NCI-H2107 (cell line): ENCODE data around the gene TCTN2.

ENCODE experiments used
- DNase-seq: peaks from one replicate; lab custom pipeline; 2025; lab: John Stamatoyannopoulos, UW

Gene TCTN2

DNA sequence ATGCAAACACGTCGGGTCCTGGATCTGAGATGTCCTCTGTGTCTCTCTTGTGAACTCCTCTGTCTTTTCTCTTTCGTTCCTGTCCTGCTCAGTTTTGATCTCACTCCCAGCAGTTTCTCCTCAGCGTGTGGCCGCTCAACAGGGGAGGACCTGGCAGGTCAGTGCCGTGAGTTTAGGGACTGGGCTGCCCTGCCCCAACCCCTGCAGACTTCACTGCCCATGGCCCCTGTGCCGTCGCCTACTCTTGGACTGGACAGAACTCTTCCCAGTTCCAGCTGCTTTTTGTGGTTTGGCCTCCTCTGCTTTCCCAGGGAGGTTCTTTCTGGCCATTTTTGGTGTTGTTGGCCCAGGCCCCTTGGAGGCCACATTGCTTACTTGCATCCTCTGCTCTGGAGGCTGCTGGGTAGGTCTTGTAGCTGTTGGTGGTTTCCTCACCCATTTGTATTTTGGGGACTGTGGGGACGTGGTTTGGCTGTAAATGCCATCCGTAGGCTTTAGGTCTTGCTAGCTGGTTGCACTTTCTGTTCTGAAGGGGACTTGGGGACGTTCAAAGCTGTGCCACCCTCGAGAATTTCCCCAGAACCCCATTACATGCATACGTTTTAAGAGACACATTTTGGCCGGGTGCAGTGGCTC is 71.1 kb downstream of the TCTN2 start:
- DNase-seq = no peak

DNA sequence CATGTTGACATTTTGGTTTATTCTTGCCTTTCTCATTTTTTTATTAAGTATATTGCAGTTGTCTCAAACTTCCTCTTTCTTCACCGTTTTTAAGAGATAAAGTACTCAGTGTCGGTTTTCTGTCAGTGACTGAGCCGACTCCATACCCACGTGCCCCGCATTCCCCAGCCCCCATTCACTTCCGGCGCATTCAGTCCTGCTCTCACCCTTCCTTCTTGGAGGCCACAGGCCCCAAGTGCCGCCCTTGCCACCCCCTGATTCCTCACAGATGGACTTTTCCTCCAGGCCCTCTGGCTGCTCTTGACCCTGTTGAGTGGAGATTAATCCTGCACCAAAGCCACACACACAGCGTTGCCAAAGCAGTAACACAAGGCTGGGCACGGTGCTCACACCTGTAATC is 72.1 kb downstream of the TCTN2 start:
- DNase-seq = no peak

DNA sequence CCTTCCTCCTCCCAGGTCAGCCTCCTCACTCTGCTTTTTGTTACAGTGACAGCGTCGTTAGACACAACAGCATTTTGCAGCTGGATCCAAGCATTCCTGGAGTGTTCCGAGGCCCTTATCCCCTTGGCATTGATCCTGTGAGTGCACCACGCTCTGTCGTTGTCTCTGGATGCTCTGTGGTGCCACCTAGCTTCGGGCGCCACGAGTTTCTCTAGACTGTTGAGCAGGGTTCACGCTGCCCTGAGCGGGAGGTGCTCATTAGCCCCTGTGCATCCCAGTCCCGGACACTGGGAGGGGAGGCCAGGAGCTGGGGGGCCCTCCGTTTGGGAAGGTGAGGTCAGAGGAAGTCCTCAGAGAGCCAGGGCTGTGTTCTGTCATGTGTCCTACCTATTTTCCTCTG is 73.9 kb downstream of the TCTN2 start:
- DNase-seq = no peak

DNA sequence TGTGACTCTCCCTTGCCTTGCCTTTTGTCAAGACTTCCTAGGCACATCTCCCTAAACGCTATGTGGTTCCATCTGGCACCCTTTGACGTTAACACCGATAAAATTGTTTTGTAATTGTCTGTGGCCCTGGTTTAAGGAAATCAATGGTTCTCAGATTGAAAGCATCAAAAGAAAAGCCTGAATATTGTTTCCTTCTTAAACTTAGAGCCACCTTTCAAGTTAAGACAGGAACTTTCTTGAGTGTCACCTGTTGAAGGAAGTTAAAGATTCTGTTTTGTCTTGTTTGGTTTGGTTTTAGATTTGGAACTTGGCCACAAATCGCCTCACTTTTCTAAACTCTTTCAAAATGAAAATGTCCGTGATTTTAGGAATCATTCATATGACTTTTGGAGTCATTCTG is 76.4 kb downstream of the TCTN2 start:
- DNase-seq = no peak

DNA sequence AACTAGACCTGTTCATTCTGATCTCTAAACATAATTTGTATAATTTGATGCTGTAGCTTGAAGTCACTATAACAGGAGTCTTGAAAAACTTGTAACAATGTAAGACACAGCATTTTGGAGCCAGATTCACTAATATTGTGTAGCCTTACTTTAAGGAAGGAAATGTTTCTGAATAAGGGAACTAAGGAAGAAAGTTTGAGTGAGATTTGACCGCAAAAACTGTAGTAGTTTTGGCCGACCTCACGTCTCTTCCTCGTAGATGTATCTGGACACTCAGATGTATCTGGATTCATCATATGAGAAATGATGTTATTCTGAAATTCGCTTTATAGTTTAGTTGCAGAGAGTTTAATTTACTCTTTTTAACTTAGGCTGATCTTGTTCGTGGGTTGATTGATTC is 77.2 kb downstream of the TCTN2 start:
- DNase-seq = no peak

DNA sequence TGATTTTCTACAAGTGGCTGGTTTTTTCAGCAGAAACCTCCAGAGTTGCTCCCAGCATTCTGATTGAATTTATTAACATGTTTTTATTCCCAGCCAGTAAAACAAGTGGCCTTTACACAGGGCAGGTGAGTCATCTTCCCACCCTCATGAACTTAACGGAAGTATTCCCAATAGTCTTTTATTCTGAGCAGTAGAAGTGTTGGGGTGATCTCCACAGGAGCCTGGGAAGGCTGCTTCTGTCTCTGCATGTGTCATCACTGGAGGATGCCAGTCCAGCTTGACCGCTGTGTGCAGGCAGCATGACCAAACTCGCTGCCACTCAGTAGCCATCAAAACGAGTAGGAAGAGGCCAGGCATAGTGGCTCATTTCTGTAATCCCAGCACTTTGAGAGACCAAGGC is 77.7 kb downstream of the TCTN2 start:
- no peak for DNase-seq

DNA sequence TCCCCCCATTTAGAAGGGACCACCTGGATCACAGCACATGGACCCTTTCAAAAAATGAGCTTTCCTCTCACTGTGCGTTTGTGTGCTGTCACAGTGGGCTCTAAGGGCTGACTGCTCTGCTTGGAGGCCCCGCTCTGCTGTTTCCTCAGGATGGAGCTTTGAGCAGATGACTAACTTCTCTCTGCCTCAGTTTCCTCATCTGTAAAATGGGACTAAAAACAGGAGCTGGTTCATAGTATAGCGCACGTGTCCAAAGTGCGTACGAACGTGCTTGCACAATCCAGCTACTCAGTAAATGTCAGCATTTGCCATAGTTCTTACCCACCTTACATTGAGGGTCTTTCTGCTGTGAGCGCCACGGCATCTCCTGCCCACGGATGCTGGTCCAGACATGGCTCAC is 78.4 kb downstream of the TCTN2 start:
- DNase-seq = no peak

DNA sequence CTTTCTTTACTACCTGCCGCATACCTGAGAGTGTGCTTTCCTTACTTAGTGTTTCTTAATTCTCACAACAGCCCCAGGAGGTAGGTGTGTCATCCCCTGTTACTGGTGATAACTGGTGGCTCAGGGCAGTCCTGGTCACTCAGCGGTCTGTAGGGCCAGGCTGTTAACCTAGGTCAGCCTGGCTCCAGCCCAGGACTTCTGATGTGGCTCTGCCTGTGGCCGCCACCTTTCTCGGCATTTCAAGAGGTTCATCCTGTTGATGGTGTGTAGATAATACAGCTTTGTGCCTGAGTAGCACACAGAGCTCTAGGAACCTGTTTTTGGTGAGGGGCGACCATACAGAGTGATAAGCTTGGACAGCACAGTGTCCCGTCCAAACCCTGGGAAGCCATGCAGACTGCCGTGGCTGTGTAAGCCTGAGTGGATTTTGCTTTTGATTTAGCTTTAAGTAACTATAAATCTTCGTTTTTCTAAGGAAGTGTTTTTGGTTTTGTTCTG is 79.3 kb downstream of the TCTN2 start:
- DNase-seq = no peak

DNA sequence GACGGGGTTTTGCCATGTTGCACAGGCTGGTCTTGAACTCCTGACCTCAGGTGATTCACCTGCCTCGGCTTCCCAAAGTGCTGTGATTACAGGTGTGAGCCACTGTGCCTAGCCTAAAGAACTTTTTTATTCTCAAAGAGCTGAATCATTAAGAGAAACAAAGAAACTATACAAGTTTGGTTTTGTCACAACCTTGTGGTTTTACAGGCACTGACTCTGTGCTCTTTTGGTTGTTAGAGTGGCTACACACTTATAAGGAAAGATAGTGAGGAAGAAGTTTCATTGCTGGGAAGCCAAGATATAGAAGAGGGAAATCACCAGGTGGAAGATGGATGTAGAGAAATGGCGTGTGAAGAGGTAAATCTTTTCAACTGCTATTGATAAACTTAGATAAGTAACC is 81.1 kb downstream of the TCTN2 start:
- DNase-seq = no peak

DNA sequence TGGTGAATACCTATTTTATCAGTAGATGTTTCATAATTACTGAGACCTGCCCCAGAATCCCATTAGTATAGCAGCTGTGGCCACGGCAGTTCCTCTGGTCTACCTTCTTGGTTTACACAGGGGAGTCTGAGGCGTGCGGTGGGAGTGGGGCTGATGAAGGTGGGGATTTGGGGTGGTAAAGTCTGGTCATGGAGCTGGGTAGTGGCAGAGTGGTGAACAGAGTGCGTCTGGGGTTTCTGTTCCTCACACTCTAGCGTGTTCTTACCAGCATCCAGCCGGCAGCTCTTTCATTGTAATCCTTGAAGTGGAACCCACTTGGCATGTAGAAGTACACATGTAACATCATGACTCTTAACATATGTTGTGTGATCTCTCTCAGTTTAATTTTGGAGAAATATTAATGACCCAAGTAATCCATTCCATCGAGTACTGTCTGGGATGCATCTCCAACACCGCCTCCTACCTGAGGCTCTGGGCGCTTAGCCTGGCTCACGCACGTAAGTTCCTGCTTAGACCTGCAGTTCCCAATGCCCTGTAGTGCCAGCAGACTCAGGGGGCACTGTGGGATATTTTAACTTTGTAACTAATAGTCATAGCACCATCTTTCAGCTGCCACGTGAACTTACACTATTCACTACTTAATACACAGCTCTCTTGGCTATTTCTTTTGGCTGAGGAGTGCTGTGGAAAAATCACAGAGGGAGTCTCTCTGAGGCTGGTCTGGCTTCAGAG is 83.3 kb downstream of the TCTN2 start:
- DNase-seq = no peak

DNA sequence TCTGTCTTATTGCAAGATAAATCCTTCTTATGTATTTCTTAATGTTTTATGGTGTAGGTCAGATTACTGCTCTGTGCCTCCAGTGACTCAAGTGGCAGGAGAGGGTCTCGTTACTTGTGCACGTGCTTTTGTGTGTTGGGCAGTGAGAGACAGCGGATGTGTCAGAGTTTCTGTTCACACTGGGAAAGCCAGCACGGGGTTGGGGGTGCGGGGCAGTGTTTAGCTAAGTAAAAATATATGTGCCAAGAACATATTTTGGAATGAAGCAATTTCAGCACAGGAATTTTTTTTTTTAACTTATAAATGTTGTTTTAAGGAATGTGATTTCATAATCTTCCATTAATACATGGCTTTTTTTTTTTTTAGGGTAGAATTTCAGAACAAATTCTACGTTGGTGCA is 86.6 kb downstream of the TCTN2 start:
- no peak for DNase-seq
